Lower leg skin (tissue), 3 donors: ENCODE results near the gene SMG6.

Experiments
- CTCF ChIP-seq, 3 donors: fragments of 450-650 bp; IDR thresholded peaks; one replicate each; pipeline ENCODE4 v1.5.1; 2016; ENCODE audit warnings: antibody characterized with exemption in 3 of 3, mild to moderate bottlenecking in 3 of 3, moderate library complexity in 2 of 3
- POLR2A ChIP-seq, 2 donors: fragments of 450-650 bp; IDR thresholded peaks; one replicate each; pipeline ENCODE4 v1.6.1; 2016 to 2017; ENCODE audit warnings: antibody characterized with exemption in 2 of 2, mild to moderate bottlenecking in 1 of 2, moderate library complexity in 1 of 2

GRCh38 chr17:2023692-2024571, 279.7 kb downstream of the SMG6 start:
- TF ChIP-seq CTCF (IDR thresholded peaks at IDR 0.05) (no peak), POLR2A (IDR thresholded peaks at IDR 0.05) (no peak)
